Activated CD8-positive, alpha-beta T cell treated with anti-CD3 and anti-CD28 coated beads, Interleukin-2, amount 10 ng/mL, durations not matched to agents 7 days and 5 days (primary cell): ENCODE measurements around the gene GALNT9. TPM values are rescaled to one million over a fixed set of nuclear protein-coding genes. Genes with fewer than 3 reads are reported as not detected.

Experiments
- ATAC-seq: fragments of 150-1000 bp; cut with Tn5 transposase; one replicate; pipeline ENCODE4 v1.10.0; 2021; ENCODE audit warnings: moderate library complexity
- CTCF ChIA-PET: fragments of 350-600 bp; sonication (Branson Sonifier 250); formaldehyde crosslinking; loops from one replicate; lab custom pipeline; 2021; ENCODE audit warnings: antibody characterized with exemption; lab: Charles Lee
- POLR2A ChIA-PET: fragments of 350-600 bp; sonication (Branson Sonifier 250); formaldehyde crosslinking; loops from one replicate; lab custom pipeline; 2021; ENCODE audit warnings: antibody characterized with exemption; lab: Charles Lee
- DNase-seq: peaks from one replicate; pipeline ENCODE4 v3.0.0-alpha.2; 2020
- H3K27ac Mint-ChIP-seq: one replicate; pipeline ENCODE4 v1.8.0; 2021; ENCODE audit warnings: mild to moderate bottlenecking, mixed read lengths
- H3K27me3 Mint-ChIP-seq: one replicate; pipeline ENCODE4 v1.8.0; 2021; ENCODE audit warnings: low read depth, mixed read lengths
- H3K36me3 Mint-ChIP-seq: one replicate; pipeline ENCODE4 v1.8.0; 2021; ENCODE audit warnings: low read depth, mixed read lengths
- H3K4me1 Mint-ChIP-seq: one replicate; pipeline ENCODE4 v1.8.0; 2021; ENCODE audit warnings: low read depth, mixed read lengths
- H3K4me3 Mint-ChIP-seq: one replicate; pipeline ENCODE4 v1.8.0; 2021; ENCODE audit warnings: mild to moderate bottlenecking, mixed read lengths
- H3K9me3 Mint-ChIP-seq: one replicate; pipeline ENCODE4 v1.8.0; 2022; ENCODE audit warnings: mixed read lengths; ENCODE audit not compliant: insufficient read depth
- total RNA-seq, 2 experiments: library from RNA; stranded (reverse); gene quantifications; one replicate each; pipeline ENCODE4 v1.2.3, GENCODE V29; 2021

GALNT9 gene
- total RNA-seq, 2 experiments from 2014 or later = not detected

- DNase-seq = no peak
- Mint-ChIP-seq H3K36me3 (peaks cover 2% of the 10 kb centered on the region), H3K4me1 (peaks cover 26% of the 10 kb centered on the region), H3K9me3 (no peaks in the 10 kb centered on the region), H3K27ac (no peak overlapping the region), H3K4me3 (no peak overlapping the region), H3K27me3 (peaks cover 3% of the 10 kb centered on the region)
- ChIA-PET CTCF (interaction anchor here (0.8 to 2.6 kb wide), 2 partner anchors 10 to 56 kb away, joined by 4 to 15 read pairs; no protein-coding TSS in a partner anchor), POLR2A (no interaction called here)
- no peak for ATAC-seq
Measured at GRCh38 chr12:132163911-132164288, 165.5 kb downstream of the GALNT9 start.

- H3K36me3 Mint-ChIP-seq = peaks cover 2% of the 10 kb centered on the region
- ChIA-PET CTCF (interaction anchor here (0.6 to 2.6 kb wide), 6 partner anchors 9 to 481 kb away, joined by 3 to 15 read pairs (median 4); no protein-coding TSS in a partner anchor), POLR2A (interaction anchor here (0.5 kb wide), 1 partner anchor 22 kb away, joined by 3 read pairs; no protein-coding TSS in a partner anchor)
- ATAC-seq (peak; percentile 5), DNase-seq (no peak)
- no peak overlapping the region for H3K27ac Mint-ChIP-seq
- no peaks in the 10 kb centered on the region for H3K9me3 Mint-ChIP-seq
- H3K4me3 Mint-ChIP-seq = no peak overlapping the region
- H3K4me1 Mint-ChIP-seq = peaks cover 26% of the 10 kb centered on the region
- peaks cover 3% of the 10 kb centered on the region for H3K27me3 Mint-ChIP-seq
Measured at GRCh38 chr12:132163041-132163910, 166.1 kb downstream of the GALNT9 start.

- CTCF ChIA-PET = interaction anchor here (0.6 to 2.6 kb wide), 5 partner anchors 9 to 482 kb away, joined by 3 to 15 read pairs (median 4); no protein-coding TSS in a partner anchor
- Mint-ChIP-seq H3K36me3 (peaks cover 2% of the 10 kb centered on the region), H3K9me3 (no peaks in the 10 kb centered on the region), H3K27me3 (peaks cover 3% of the 10 kb centered on the region), H3K4me1 (peaks cover 23% of the 10 kb centered on the region), H3K27ac (no peak overlapping the region), H3K4me3 (no peak overlapping the region)
- POLR2A ChIA-PET = interaction anchor here (0.5 kb wide), 1 partner anchor 23 kb away, joined by 3 read pairs; no protein-coding TSS in a partner anchor
- ATAC-seq (peak; percentile 65), DNase-seq (no peak)
Measured at GRCh38 chr12:132162508-132163031, 166.8 kb downstream of the GALNT9 start.

- Mint-ChIP-seq H3K27ac (peak overlapping the region; percentile 15), H3K27me3 (peaks cover 3% of the 10 kb centered on the region), H3K4me3 (no peak overlapping the region), H3K36me3 (peaks cover 2% of the 10 kb centered on the region), H3K9me3 (no peaks in the 10 kb centered on the region), H3K4me1 (peaks cover 22% of the 10 kb centered on the region)
- ChIA-PET POLR2A (interaction anchor here (1.1 kb wide), 1 partner anchor 24 kb away, joined by 4 read pairs; no protein-coding TSS in a partner anchor), CTCF (interaction anchor here (1.0 to 2.6 kb wide), 4 partner anchors 8 to 58 kb away, joined by 3 to 15 read pairs (median 5); no protein-coding TSS in a partner anchor)
- ATAC-seq (no peak), DNase-seq (no peak)
Measured at GRCh38 chr12:132161796-132162507, 167.4 kb downstream of the GALNT9 start.

GRCh38 chr12:132161036-132161781, 168.2 kb downstream of the GALNT9 start:
- H3K9me3 Mint-ChIP-seq = no peaks in the 10 kb centered on the region
- POLR2A ChIA-PET = interaction anchor here (0.6 to 1.1 kb wide), 3 partner anchors 9 to 35 kb away, joined by 3 to 4 read pairs (median 4); no protein-coding TSS in a partner anchor
- DNase-seq (no peak), ATAC-seq (no peak)
- CTCF ChIA-PET = interaction anchor here (0.9 to 1.9 kb wide), 2 partner anchors 24 to 28 kb away, joined by 3 to 6 read pairs; no protein-coding TSS in a partner anchor
- peaks cover 3% of the 10 kb centered on the region for H3K27me3 Mint-ChIP-seq
- no peak overlapping the region for H3K27ac Mint-ChIP-seq
- H3K4me3 Mint-ChIP-seq = no peak overlapping the region
- peaks cover 2% of the 10 kb centered on the region for H3K36me3 Mint-ChIP-seq
- peaks cover 22% of the 10 kb centered on the region for H3K4me1 Mint-ChIP-seq

- H3K27ac Mint-ChIP-seq = no peak overlapping the region
Measured at GRCh38 chr12:132160601-132161035, 168.8 kb downstream of the GALNT9 start.

GRCh38 chr12:132160016-132160415, 169.4 kb downstream of the GALNT9 start:
- H3K27ac Mint-ChIP-seq = no peak overlapping the region
- H3K4me1 Mint-ChIP-seq = peaks cover 22% of the 10 kb centered on the region
- H3K27me3 Mint-ChIP-seq = peaks cover 3% of the 10 kb centered on the region
- DNase-seq = no peak
- POLR2A ChIA-PET = no interaction called here
- no peak overlapping the region for H3K4me3 Mint-ChIP-seq
- CTCF ChIA-PET = no interaction called here
- peaks cover 2% of the 10 kb centered on the region for H3K36me3 Mint-ChIP-seq
- H3K9me3 Mint-ChIP-seq = no peaks in the 10 kb centered on the region
- ATAC-seq = no peak

More at GRCh38 chr12:132160601-132161035, 168.8 kb downstream of the GALNT9 start:
- Mint-ChIP-seq H3K9me3 (no peaks in the 10 kb centered on the region), H3K36me3 (peaks cover 2% of the 10 kb centered on the region), H3K4me3 (no peak overlapping the region), H3K27me3 (peaks cover 3% of the 10 kb centered on the region), H3K4me1 (peaks cover 22% of the 10 kb centered on the region)
- POLR2A ChIA-PET = interaction anchor here (0.6 to 1.1 kb wide), 3 partner anchors 8 to 35 kb away, joined by 3 to 4 read pairs (median 4); no protein-coding TSS in a partner anchor
- DNase-seq (no peak), ATAC-seq (no peak)
- CTCF ChIA-PET = interaction anchor here (0.9 kb wide), 1 partner anchor 25 kb away, joined by 3 read pairs; no protein-coding TSS in a partner anchor

- ATAC-seq (no peak), DNase-seq (no peak)
- CTCF ChIA-PET = no interaction called here
Measured at GRCh38 chr12:132159555-132160003, 169.8 kb downstream of the GALNT9 start.

GRCh38 chr12:132158677-132159554, 170.5 kb downstream of the GALNT9 start:
- Mint-ChIP-seq H3K4me3 (no peak overlapping the region), H3K27ac (no peak overlapping the region), H3K9me3 (no peaks in the 10 kb centered on the region), H3K27me3 (no peaks in the 10 kb centered on the region), H3K36me3 (peaks cover 2% of the 10 kb centered on the region), H3K4me1 (peaks cover 21% of the 10 kb centered on the region)
- CTCF ChIA-PET = no interaction called here
- POLR2A ChIA-PET = no interaction called here
- DNase-seq (no peak), ATAC-seq (no peak)

More at GRCh38 chr12:132159555-132160003, 169.8 kb downstream of the GALNT9 start:
- Mint-ChIP-seq H3K4me1 (peaks cover 23% of the 10 kb centered on the region), H3K27ac (no peak overlapping the region), H3K36me3 (peaks cover 2% of the 10 kb centered on the region), H3K9me3 (no peaks in the 10 kb centered on the region), H3K27me3 (peaks cover 3% of the 10 kb centered on the region), H3K4me3 (no peak overlapping the region)
- POLR2A ChIA-PET = no interaction called here
